Stomach smooth muscle (tissue), 2 donors: ENCODE measurements around the gene SIK2.

Experiments used
- H3K27ac ChIP-seq: one replicate; pipeline ENCODE4 v1.7.0; 2013; ENCODE audit warnings: mild to moderate bottlenecking, low read length, inconsistent platforms
- H3K27me3 ChIP-seq, 2 donors: one replicate each; pipeline ENCODE4 v1.7.0; 2013; ENCODE audit warnings: low read length in 2 of 2; ENCODE audit not compliant: insufficient read depth in 2 of 2, control insufficient read depth in 1 of 2
- H3K36me3 ChIP-seq, 2 donors: one replicate each; pipeline ENCODE4 v1.7.0; 2013; ENCODE audit warnings: low read length in 2 of 2; ENCODE audit not compliant: control insufficient read depth in 2 of 2, insufficient read depth in 2 of 2
- H3K4me1 ChIP-seq: one replicate; pipeline ENCODE4 v1.7.0; 2013; ENCODE audit warnings: low read length; ENCODE audit not compliant: control insufficient read depth, insufficient read depth
- H3K4me3 ChIP-seq, 2 donors: one replicate each; pipeline ENCODE4 v1.7.0; 2013; ENCODE audit warnings: low read length in 2 of 2
- H3K9ac ChIP-seq, 2 donors: one replicate each; pipeline ENCODE4 v1.7.0; 2013; ENCODE audit warnings: low read length in 2 of 2, mild to moderate bottlenecking in 1 of 2
- H3K9me3 ChIP-seq, 2 donors: one replicate each; pipeline ENCODE4 v1.7.0; 2013; ENCODE audit warnings: low read length in 2 of 2; ENCODE audit not compliant: control insufficient read depth in 2 of 2
- donor health status: healthy.
- donor health status: Pancreatic carcinoma.

Gene SIK2

DNA sequence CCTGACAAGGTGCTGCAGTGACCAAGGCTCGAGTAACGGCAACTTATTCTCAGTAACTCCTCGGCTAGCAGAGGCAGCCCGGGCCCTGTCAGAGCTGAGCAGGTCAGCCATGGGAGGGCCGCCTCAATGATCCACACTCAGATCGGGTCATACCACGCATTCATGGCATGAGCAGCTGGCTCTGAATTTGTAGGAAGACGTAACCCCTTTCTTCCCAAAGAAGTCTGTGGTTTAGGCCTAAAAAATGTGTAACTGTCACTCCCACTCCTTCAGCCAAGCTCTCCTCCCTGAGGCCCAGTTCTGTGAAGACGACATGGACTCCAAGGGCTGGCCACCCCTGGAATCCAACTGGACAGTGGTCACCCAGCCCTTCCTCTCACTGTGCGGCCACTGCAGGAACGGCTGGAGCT is 133.9 kb downstream of the SIK2 start:
- Histone ChIP-seq H3K4me1 (peaks cover 75% of the 10 kb centered on the region), H3K4me3 (peak overlapping the region; percentile 34 to 71), H3K36me3 (peaks cover 9% of the 10 kb centered on the region in 2 donors), H3K9ac (peak overlapping the region; percentile 61 to 91), H3K27me3 (no peaks in the 10 kb centered on the region), H3K9me3 (no peaks in the 10 kb centered on the region), H3K27ac (peak overlapping the region; percentile 99)

DNA sequence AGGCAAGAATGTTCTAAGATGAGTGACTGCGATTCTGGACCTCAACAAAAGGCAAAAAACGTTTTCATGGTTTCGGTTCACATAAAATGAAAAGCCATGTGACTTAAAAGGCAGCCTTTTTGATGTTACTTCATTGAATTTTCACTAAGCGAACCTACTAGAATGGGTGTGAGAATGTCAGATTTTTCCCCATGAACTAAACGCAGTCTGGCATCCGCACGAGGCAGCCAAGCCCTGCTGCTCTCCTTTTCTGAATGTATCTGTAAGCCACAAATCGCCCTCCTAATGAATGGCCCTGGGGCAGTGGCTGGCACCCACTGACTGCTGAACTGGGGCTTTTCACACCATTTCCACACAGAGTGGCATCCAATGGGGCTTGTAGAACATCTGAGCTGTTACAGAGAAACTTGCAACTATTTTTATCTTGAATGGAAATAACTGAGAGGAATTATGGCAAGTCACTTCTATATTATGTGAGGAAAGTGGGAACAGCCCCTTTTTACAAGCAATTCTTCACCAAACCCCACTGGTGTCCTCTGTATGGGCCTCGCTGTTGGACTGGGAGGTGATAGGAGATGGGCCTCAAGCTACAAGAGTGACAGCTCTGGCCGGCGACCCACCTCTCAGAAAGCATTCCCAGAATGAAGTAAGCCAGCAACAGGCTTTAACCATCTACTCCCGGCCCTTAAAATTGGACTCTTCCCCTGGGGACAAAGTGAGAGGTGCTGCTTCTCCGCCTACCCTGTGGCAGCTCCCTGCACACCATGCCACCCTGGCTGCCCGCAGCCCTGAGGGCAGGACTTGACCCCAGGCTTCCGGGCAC is 134.6 kb downstream of the SIK2 start:
- Histone ChIP-seq H3K36me3 (peaks cover 14 to 15% of the 10 kb centered on the region in 2 donors), H3K27me3 (no peaks in the 10 kb centered on the region), H3K9me3 (no peaks in the 10 kb centered on the region), H3K4me3 (peak overlapping the region; percentile 14 to 71), H3K4me1 (peaks cover 69% of the 10 kb centered on the region), H3K9ac (peak overlapping the region; percentile 61 to 91), H3K27ac (peak overlapping the region; percentile 99)

DNA sequence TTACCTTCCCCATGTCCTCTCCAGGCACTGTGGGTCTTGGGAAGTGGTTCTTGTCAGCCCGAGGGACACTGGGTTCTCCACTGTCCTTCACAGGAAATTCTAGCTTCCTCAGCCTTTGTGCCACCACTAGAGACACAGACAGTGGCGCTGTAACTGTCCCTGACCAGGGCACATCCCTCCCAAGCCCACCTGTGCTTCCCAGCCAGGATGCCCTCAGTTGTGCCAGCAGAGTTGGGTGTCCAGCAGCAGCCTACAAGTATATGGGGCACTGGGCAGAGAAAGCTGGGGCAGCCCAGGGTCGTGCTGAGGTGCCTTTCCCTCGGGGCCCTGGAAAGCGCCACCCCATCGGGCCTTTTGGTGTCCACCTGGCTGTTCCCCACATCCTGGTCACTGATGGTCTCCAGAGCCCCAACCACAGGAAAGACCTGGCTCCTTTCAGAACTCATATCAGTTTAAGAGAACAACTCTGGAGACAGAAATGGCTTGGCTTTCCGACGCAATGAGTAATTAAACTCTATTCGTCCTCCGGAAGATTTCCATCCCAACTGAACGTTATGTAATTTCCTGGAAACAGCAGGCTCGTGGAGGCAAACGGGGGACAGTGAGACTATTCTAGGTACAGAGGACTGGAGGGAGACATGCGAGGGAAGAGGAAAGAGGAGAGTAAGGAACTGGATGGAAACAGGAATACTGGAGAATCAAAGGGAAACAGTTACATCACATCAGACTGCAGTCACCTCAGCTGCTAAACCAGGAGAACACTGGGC is 135.4 kb downstream of the SIK2 start:
- Histone ChIP-seq H3K4me3 (peak overlapping the region; percentile 14 to 29), H3K27ac (peak overlapping the region; percentile 99), H3K9ac (peak overlapping the region; percentile 3 to 61), H3K4me1 (peaks cover 63% of the 10 kb centered on the region), H3K36me3 (peaks cover 16% of the 10 kb centered on the region in 2 donors), H3K27me3 (no peaks in the 10 kb centered on the region), H3K9me3 (no peaks in the 10 kb centered on the region)

DNA sequence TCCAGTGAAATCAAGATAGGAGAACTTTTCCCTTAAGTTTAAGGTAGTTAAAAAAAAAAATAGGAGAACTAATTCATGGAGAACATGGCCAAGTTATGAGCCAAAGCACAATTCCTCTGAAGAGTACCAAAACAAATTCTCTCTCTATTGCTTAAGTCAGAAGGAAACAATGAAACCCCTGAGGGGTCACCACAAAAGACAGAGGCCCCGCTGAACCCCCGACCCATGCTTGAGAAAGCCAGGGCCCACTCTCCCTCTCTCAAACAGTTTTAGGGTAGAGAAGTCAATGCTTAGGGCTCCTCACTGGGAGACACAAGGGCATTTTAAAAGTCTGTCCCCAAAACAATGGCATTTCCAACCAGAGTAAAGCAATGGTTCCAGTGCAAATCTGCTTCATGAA is 137.1 kb downstream of the SIK2 start:
- H3K4me1 ChIP-seq = peaks cover 47% of the 10 kb centered on the region
- H3K27ac ChIP-seq = peak overlapping the region; percentile 99
- no peaks in the 10 kb centered on the region for H3K9me3 ChIP-seq
- no peak overlapping the region for H3K4me3 ChIP-seq
- H3K36me3 ChIP-seq = peaks cover 26 to 29% of the 10 kb centered on the region in 2 donors
- no peak overlapping the region for H3K9ac ChIP-seq
- H3K27me3 ChIP-seq = no peaks in the 10 kb centered on the region

DNA sequence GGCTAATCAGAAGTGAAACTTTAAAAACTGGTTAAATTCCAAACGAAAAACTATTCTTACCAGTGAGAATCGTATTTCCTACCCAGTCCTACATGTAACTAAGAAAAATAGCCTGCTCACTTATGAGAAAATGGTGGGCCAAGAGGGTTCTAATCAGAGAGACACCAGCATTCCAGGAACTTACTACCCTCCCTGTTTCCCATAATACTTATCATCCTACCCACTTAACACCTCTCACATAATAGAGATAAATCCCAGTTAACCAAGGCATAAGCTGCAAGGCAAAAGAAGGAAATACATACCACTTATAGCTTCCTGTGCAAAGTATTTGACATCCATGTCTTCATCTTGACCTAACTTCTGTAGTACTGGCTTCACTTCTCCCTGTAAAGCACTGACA is 139.5 kb downstream of the SIK2 start:
- Histone ChIP-seq H3K27ac (no peak overlapping the region), H3K4me3 (no peak overlapping the region), H3K9ac (no peak overlapping the region), H3K27me3 (no peaks in the 10 kb centered on the region), H3K4me1 (peaks cover 22% of the 10 kb centered on the region), H3K36me3 (peaks cover 32 to 34% of the 10 kb centered on the region in 2 donors), H3K9me3 (no peaks in the 10 kb centered on the region)

DNA sequence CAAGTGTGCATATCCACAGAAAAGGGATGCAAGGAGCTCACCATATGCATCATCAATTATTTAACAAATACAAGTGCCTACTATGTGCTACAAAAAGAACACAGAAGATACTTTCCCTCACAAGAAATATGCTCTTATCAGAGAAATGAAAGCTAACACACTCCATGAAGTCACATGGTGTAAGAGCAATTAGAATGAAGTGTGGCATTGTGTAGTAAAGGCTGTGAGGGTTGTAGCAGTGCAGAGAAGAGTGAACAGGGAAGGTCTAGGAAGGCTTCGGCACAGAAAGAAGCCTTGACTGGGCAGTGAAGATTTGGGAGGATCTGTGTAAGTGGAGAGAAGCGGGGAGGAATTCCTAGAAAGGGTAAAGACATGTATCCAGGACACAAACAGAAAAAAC is 141.5 kb downstream of the SIK2 start:
- Histone ChIP-seq H3K4me1 (peaks cover 3% of the 10 kb centered on the region), H3K4me3 (no peak overlapping the region), H3K36me3 (peaks cover 42 to 46% of the 10 kb centered on the region in 2 donors), H3K9me3 (no peaks in the 10 kb centered on the region), H3K27me3 (no peaks in the 10 kb centered on the region), H3K9ac (no peak overlapping the region), H3K27ac (no peak overlapping the region)

DNA sequence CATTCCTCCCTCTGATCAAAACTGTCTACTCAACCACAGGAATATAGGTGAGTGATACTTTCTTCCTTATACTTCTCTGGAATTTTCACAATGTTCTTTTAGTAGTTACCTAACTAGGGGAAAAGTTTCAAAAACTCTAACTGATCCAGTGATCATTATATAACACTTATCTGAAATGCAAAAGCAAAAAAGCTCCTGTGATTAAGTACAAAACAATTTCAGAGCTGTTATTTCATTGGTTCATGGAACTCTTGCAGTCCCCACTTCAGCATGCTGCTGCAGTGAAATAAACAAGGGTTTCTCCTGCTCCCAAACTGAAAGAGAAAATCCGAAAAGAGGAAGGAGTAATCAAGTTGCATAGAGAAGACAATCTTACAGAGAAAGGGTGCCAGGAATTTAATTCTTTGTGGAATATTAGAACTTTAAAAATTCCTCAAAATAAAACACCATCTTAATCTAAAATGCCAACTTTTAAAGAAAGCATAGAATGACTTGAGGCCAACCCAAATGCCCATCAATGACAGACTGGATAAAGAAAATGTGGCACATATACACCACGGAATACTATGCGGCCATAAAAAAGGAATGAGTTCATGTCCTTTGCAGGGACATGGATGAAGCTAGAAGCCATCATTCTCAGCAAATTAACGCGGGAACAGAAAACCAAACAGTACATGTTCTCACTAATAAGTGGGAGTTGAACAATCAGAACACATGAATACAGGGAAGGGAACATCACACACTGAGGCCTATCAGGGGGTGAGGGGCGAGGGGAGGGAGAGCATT is 143.7 kb downstream of the SIK2 start:
- Histone ChIP-seq H3K27me3 (no peaks in the 10 kb centered on the region), H3K4me1 (no peaks in the 10 kb centered on the region), H3K9me3 (no peaks in the 10 kb centered on the region), H3K4me3 (no peak overlapping the region), H3K27ac (no peak overlapping the region), H3K9ac (no peak overlapping the region), H3K36me3 (peaks cover 46 to 51% of the 10 kb centered on the region in 2 donors)

DNA sequence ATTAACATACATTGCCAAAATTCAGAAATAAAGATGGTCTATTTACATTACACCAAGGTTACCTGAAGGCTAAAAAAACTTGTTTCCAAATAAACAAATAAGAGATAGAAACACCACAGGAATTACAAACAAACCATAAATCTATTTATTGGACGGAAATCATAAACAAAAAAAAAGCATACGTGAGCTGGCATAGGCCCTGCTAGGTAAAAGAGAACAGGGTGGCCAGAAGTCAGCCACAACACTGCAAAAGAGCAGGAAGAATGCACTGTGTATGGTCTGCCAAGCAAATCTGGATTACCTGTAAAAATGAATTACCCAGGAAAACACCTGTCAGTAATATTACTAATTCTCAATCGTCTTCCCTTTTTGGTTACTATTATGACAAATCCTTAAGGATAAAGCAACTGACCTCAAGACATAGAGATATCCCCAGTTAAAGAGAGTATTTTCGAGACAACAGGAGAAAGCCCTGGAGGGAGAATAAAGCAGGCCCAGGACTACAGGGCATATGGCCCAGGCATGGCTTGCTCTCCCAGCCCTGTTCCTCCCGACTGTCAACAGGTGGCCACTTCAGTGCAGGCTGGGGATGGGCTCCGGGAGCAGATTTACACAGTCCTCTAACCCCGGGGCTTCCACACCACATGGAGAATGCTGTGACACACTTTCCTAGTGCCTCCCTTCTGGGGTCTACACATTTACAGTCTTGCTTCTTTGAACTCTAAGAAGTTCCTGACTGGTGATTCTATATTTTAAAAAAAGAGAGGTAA is 146.0 kb downstream of the SIK2 start:
- no peaks in the 10 kb centered on the region for H3K9me3 ChIP-seq
- no peak overlapping the region for H3K4me3 ChIP-seq
- no peaks in the 10 kb centered on the region for H3K27me3 ChIP-seq
- H3K27ac ChIP-seq = no peak overlapping the region
- H3K9ac ChIP-seq = no peak overlapping the region
- H3K4me1 ChIP-seq = no peaks in the 10 kb centered on the region
- peaks cover 47 to 49% of the 10 kb centered on the region in 2 donors for H3K36me3 ChIP-seq

DNA sequence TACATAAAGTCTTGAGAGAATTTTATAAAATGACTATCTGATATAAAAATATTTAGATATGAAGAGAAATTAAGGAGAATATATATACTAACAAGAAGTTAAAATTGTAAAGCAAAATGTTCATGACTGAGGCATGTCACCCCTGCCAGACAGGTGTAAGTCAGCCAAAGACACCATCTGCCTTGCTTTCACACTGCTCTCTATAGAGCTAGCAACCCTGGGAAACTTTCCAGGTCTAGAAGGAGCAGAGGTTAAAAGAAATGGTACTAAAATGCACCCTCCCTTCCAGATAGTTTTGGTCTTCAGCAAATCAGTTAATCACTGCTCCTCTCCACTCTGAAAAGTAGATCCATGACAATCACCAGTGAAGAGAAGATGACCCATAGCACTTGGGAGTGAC is 147.4 kb downstream of the SIK2 start:
- Histone ChIP-seq H3K4me1 (no peaks in the 10 kb centered on the region), H3K9ac (no peak overlapping the region), H3K27me3 (no peaks in the 10 kb centered on the region), H3K9me3 (no peaks in the 10 kb centered on the region), H3K27ac (no peak overlapping the region), H3K4me3 (no peak overlapping the region), H3K36me3 (peaks cover 40 to 47% of the 10 kb centered on the region in 2 donors)

DNA sequence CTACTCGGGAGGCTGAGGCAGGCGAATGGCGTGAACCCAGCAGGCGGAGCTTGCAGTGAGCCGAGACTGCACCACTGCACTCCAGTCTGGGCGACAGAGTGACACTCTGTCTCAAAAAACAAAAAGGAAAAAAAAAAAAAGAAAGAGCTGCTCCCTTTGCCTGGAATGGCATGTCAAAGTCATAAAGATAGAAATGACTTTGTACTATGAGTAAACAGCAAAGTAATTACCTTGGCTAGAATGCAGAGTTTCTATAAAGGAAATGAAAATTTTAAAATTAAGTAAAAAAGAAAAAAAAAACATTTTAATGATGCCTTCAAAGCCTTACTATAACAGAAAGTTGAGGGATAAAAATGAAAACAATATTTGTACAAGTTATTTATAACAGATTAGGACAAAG is 153.8 kb downstream of the SIK2 start:
- H3K4me1 ChIP-seq = no peaks in the 10 kb centered on the region
- H3K27ac ChIP-seq = no peak overlapping the region
- H3K4me3 ChIP-seq = no peak overlapping the region
- no peaks in the 10 kb centered on the region for H3K27me3 ChIP-seq
- peaks cover 37 to 43% of the 10 kb centered on the region in 2 donors for H3K36me3 ChIP-seq
- no peak overlapping the region for H3K9ac ChIP-seq
- H3K9me3 ChIP-seq = no peaks in the 10 kb centered on the region
